Measurements from ENCODE around the gene TAAR5. TPM values are rescaled to one million over a fixed set of nuclear protein-coding genes. Genes with fewer than 3 reads are reported as not detected.
"Not testable (repeated sequence)": the region's sequence is repeated elsewhere in the genome, so short reads cannot be mapped to it uniquely, and the experiment has no call there.

Gene TAAR5
- polyA plus RNA-seq, 3 donors, result not detected

DNA sequence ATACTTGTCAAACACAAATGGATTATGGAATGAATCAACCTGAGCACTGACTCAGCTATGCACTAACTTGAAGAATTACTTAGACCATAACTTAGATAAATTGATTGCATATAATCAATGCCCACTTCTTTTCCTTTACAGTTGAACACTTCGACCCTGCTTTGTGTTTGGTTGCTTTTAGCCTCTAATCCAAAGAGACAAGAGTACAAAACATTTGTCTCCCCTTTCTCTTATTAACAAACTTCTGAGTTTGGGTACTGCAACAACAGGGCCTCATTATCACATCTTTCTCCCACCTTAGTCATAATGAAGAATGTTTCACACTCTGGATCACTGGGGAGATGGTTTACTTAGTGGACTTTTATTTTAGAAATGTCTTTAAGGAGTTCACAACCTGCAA is 22.0 kb downstream of the TAAR5 start:
- H3K4me1 Mint-ChIP-seq, result peaks cover 11% of the 10 kb centered on the region
- Histone ChIP-seq H3K4me2 (replicated peaks; ENCODE audit: extremely low read depth, low read length, poor library complexity, severe bottlenecking) (no peak overlapping the region), H4K20me1 (ENCODE audit: insufficient read depth, low read length) (no peaks in the 10 kb centered on the region), H3K27ac (ENCODE audit: low read depth in 1 of 2, low read length in 2 of 2) (no peak overlapping the region), H3K4me1 (ENCODE audit: control insufficient read depth in 1 of 2, insufficient read depth in 2 of 2, low read length in 2 of 2) (peaks cover 10 to 16% of the 10 kb centered on the region in 2 donors), H3K9ac (ENCODE audit: insufficient read depth, low read length, poor library complexity, severe bottlenecking) (no peak overlapping the region), H2AFZ (ENCODE audit: insufficient read depth, low read depth, low read length, poor library complexity, severe bottlenecking) (no peak overlapping the region), H3K79me2 (ENCODE audit: insufficient read depth, low read length) (no peaks in the 10 kb centered on the region), H3K9me3 (replicated peaks in 1 of 2; ENCODE audit: control insufficient read depth in 1 of 2, insufficient read depth in 1 of 2, low read length in 2 of 2) (no peaks in the 10 kb centered on the region), H3K27me3 (ENCODE audit: control insufficient read depth in 2 of 2, insufficient read depth in 2 of 2, low read length in 2 of 2) (peaks cover 5 to 14% of the 10 kb centered on the region in 2 donors), H3K36me3 (replicated peaks in 1 of 2; ENCODE audit: control insufficient read depth in 1 of 2, insufficient read depth in 2 of 2, low read length in 2 of 2) (no peaks in the 10 kb centered on the region), H3K4me3 (replicated peaks in 1 of 3; ENCODE audit: low read depth in 2 of 3, low read length in 3 of 3) (no peak overlapping the region)
- peaks cover 0 to 14% (median 2%) of the 10 kb centered on the region in 3 donors for H3K27me3 Mint-ChIP-seq (ENCODE audit: low read depth in 3 of 3)
- intact Hi-C loops (cut with micrococcal nuclease), result no loop called here
- H3K36me3 Mint-ChIP-seq, result no peaks in the 10 kb centered on the region
- no peak for TF ChIP-seq CTCF (IDR thresholded peaks at IDR 0.05)
- DNase-seq, result no peak
- no peak overlapping the region for H3K4me3 Mint-ChIP-seq
- WGBS (ENCODE audit: insufficient coverage), result no CpG with 5 or more reads among the region's 1 CpG
- H3K9me3 Mint-ChIP-seq, result no peaks in the 10 kb centered on the region
- no peak overlapping the region for H3K27ac Mint-ChIP-seq

DNA sequence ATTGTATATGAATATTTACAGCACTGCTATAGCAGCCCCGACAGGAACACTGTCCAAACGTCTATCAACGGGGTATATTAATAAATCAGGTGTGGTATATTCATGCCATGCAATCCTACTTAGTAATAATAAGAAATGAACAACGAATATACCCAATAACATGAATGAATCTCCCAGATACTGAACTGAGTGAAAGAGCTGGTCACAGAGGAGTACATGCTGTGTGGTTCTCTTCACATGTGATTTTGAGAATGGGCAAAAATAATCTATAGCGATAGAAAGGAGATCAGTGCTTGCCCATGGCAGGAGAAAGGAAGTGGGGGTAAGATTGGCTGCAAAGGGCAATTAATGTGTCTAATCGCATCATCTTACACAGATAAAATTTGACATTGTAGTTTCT is 23.1 kb downstream of the TAAR5 start:
- H3K9ac ChIP-seq (ENCODE audit: insufficient read depth, low read length, poor library complexity, severe bottlenecking), result no peak overlapping the region
- H3K4me2 ChIP-seq (replicated peaks; ENCODE audit: extremely low read depth, low read length, poor library complexity, severe bottlenecking), result no peak overlapping the region
- no peak overlapping the region for H2AFZ ChIP-seq (ENCODE audit: insufficient read depth, low read depth, low read length, poor library complexity, severe bottlenecking)
- no peak overlapping the region for H3K27ac ChIP-seq (ENCODE audit: low read depth in 1 of 2, low read length in 2 of 2)
- Mint-ChIP-seq H3K4me3 (no peak overlapping the region), H3K27ac (no peak overlapping the region), H3K4me1 (peaks cover under 1% of the 10 kb centered on the region), H3K9me3 (no peaks in the 10 kb centered on the region), H3K27me3 (ENCODE audit: low read depth in 3 of 3) (peaks cover 0 to 15% (median 2%) of the 10 kb centered on the region in 3 donors), H3K36me3 (no peaks in the 10 kb centered on the region)
- intact Hi-C loops (cut with micrococcal nuclease), result no loop called here
- no peaks in the 10 kb centered on the region for H3K36me3 ChIP-seq (replicated peaks in 1 of 2; ENCODE audit: control insufficient read depth in 1 of 2, insufficient read depth in 2 of 2, low read length in 2 of 2)
- peaks cover 6 to 14% of the 10 kb centered on the region in 2 donors for H3K27me3 ChIP-seq (ENCODE audit: control insufficient read depth in 2 of 2, insufficient read depth in 2 of 2, low read length in 2 of 2)
- no peak for TF ChIP-seq CTCF (IDR thresholded peaks at IDR 0.05)
- no peak for DNase-seq
- no CpG with 5 or more reads among the region's 6 CpGs for WGBS (ENCODE audit: insufficient coverage)
- H4K20me1 ChIP-seq (ENCODE audit: insufficient read depth, low read length), result no peaks in the 10 kb centered on the region
- no peaks in the 10 kb centered on the region for H3K79me2 ChIP-seq (ENCODE audit: insufficient read depth, low read length)
- H3K4me3 ChIP-seq (replicated peaks in 1 of 3; ENCODE audit: low read depth in 2 of 3, low read length in 3 of 3), result no peak overlapping the region
- peaks cover 2 to 5% of the 10 kb centered on the region in 2 donors for H3K4me1 ChIP-seq (ENCODE audit: control insufficient read depth in 1 of 2, insufficient read depth in 2 of 2, low read length in 2 of 2)
- H3K9me3 ChIP-seq (replicated peaks in 1 of 2; ENCODE audit: control insufficient read depth in 1 of 2, insufficient read depth in 1 of 2, low read length in 2 of 2), result no peaks in the 10 kb centered on the region

- H3K4me2 ChIP-seq (replicated peaks; ENCODE audit: extremely low read depth, low read length, poor library complexity, severe bottlenecking); H3K9me3 ChIP-seq (replicated peaks in 1 of 2; ENCODE audit: control insufficient read depth in 1 of 2, insufficient read depth in 1 of 2, low read length in 2 of 2); intact Hi-C loops (cut with micrococcal nuclease); H3K27me3 ChIP-seq (ENCODE audit: control insufficient read depth in 2 of 2, insufficient read depth in 2 of 2, low read length in 2 of 2); H2AFZ ChIP-seq (ENCODE audit: insufficient read depth, low read depth, low read length, poor library complexity, severe bottlenecking); H3K9ac ChIP-seq (ENCODE audit: insufficient read depth, low read length, poor library complexity, severe bottlenecking); H3K9me3 Mint-ChIP-seq; H3K36me3 ChIP-seq (replicated peaks in 1 of 2; ENCODE audit: control insufficient read depth in 1 of 2, insufficient read depth in 2 of 2, low read length in 2 of 2); H3K27ac ChIP-seq (ENCODE audit: low read depth in 1 of 2, low read length in 2 of 2); H3K4me1 ChIP-seq (ENCODE audit: control insufficient read depth in 1 of 2, insufficient read depth in 2 of 2, low read length in 2 of 2); DNase-seq; H3K79me2 ChIP-seq (ENCODE audit: insufficient read depth, low read length); H3K4me3 Mint-ChIP-seq; H3K4me3 ChIP-seq (replicated peaks in 1 of 3; ENCODE audit: low read depth in 2 of 3, low read length in 3 of 3); H3K27me3 Mint-ChIP-seq (ENCODE audit: low read depth in 3 of 3); H3K36me3 Mint-ChIP-seq; H3K27ac Mint-ChIP-seq; H3K4me1 Mint-ChIP-seq; H4K20me1 ChIP-seq (ENCODE audit: insufficient read depth, low read length): not testable (repeated sequence)
- no CpG with 5 or more reads among the region's 3 CpGs for WGBS (ENCODE audit: insufficient coverage)
Measured at GRCh38 chr6:132560087-132560486, 29.5 kb downstream of the TAAR5 start.

Measured in CD14-positive monocyte (primary cell).